COLO668 (cell line): Measurements from ENCODE around the gene ZDHHC5.

Experiments
- DNase-seq: peaks from one replicate; lab custom pipeline; 2025; ENCODE audit not compliant: unreplicated experiment; lab: John Stamatoyannopoulos, UW

Gene ZDHHC5

GRCh38 chr11:57667736-57668433 is at the start of gene ZDHHC5:
Gene ZDHHC5 (plus strand): TSS chr11:57668114. CDS start chr11:57673091, 4,977 bp downstream.
- DNase-seq: peak; percentile 99

GRCh38 chr11:57618438-57618837 is 49.5 kb upstream of the ZDHHC5 start:
- DNase-seq: no peak

DNA sequence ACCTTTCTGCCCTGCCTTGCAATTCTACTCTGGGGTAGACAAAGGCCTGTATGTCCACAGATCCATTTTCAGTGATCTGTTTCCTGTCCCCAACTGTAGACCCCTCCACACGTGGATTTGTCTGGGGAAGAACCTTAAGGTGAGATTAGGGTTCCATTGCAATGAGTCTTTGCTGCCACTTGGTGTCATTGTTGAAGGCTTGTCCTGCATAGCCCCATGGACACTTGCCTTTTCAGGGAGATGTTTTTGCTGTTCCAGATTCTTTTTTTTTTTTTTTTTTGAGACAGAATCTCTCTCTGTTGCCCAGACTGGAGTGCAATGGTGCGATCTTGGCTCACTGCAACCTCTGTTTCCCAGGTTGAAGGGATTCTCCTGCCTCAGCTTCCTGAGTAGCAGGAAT is 48.6 kb upstream of the ZDHHC5 start:
- no peak for DNase-seq

GRCh38 chr11:57620467-57620866 is 47.4 kb upstream of the ZDHHC5 start:
- DNase-seq: no peak

DNA sequence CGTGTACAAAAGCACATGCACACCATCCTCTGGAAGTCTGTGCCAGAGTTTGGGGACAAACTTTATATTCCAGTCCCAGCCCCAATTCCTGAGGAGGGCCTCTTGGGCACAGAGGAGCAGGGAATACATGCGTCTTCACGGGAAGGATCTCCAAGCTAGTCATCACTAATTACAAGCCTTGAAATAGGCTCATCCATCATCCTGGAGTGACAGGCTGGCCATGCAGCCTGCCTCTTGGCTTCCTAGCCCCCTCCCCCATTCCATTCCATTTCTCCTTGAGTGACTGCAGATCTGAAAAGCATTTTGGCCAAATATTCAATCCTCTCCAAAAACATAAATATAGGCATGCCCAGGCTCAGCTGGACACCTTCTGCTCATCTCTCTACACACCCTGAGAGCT is 45.7 kb upstream of the ZDHHC5 start:
- DNase-seq: no peak

DNA sequence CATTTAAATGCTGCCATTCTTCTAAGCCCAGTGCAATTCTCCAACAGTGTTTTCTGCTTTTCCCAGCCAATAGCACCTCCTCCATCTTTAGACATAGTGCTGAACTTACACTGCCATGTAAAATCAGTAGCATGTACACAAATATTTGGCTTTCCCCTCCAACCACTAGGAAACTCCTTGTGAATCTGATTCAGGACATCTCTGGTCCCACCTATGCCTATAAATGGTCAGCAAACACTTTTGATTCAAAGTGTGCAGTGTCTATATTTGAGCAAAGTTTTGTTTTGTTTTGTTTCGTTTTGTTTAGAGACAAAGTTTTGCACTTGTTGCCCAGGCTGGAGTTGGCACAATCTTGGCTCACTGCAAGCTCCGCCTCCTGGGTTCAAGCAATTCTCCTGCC is 43.0 kb upstream of the ZDHHC5 start:
- DNase-seq: no peak

- no peak for DNase-seq
Observed at GRCh38 chr11:57626895-57627294, 41.0 kb upstream of the ZDHHC5 start.

DNA sequence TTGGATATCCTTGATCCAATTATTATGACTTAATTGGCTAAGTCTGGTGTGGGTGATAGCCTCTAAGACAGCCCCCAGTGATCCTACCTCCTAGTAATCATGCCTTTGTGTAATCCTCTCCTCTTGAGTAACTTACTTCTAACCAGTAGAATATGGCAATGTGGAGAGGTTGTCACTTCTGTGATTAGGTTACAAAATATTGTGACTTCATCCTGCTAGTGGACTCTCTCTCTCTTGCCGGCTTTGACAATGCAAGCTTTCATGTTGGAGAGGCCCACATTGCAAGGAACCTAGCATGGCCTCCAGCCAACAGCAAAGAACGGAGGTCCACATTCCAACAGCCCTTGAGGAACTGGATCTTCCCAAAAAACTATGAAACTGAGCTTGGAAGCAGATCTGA is 37.7 kb upstream of the ZDHHC5 start:
- no peak for DNase-seq

- DNase-seq: no peak
Observed at GRCh38 chr11:57632116-57632515, 35.8 kb upstream of the ZDHHC5 start.

GRCh38 chr11:57633394-57634070 is 34.4 kb upstream of the ZDHHC5 start:
- DNase-seq: no peak

DNA sequence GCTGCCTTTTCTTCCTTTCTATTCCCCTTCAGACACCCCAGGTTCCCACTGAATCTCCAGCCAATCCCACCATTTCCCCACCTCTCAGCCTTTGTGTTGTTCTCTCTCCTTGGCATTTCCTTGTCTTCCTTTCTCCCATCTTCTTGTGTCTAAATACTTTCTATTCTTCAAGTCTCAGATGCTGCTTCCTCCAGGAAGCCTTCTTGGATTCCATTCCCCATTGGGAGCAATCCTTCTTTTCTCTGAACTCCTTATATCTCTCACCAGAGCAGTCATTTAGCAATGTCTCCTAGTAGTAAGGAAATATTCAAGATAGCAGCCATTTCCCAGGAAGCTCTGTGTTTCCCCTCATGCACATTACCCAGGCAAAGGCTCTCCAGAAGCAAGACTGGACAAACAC is 33.6 kb upstream of the ZDHHC5 start:
- no peak for DNase-seq

GRCh38 chr11:57635246-57635645 is 32.7 kb upstream of the ZDHHC5 start:
- no peak for DNase-seq

- no peak for DNase-seq
Observed at GRCh38 chr11:57637626-57638004, 30.3 kb upstream of the ZDHHC5 start.

DNA sequence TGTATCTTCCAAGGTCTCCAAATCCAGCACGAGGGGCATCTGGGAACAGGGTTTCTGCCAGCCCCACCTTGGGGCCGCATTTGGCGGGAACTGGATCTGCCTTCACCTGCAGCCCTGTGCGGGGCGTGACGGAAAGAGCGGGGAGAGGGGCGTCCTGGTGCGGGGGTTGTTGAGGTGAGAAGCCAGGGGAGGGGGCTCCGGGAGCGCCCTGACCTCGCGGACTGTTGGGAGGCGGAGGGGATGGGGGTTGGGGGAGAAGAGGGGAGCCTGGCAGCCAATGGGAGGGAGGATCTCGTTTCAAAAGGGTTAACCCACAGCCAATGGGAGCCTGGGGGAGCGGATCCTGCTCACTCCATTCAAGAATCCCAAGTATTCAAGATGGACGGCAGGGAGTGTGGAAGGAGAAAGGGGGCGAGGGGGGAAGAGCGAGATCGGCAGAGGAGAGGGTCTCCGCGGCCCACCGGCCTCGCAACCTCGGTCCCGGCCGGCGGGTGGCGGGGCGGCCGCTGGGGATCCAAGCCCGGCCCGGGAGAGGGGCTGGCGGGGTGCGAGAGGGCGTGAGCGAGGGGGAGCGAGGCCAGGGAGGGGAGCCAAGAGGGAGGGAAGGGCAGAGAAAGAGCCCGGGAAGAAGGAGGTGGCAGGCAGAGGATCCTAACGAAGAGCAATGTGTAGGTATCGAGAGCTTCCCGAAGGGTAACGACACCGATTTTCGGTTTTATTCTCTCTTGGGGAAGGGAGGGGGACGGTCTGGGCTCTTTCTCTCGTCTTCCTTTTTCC is 29.7 kb upstream of the ZDHHC5 start:
- DNase-seq: no peak

GRCh38 chr11:57638811-57639320 is 29.0 kb upstream of the ZDHHC5 start:
- no peak for DNase-seq

GRCh38 chr11:57639321-57640067 is 28.4 kb upstream of the ZDHHC5 start:
- no peak for DNase-seq

- DNase-seq: no peak
Observed at GRCh38 chr11:57640068-57640800, 27.7 kb upstream of the ZDHHC5 start.

GRCh38 chr11:57641011-57641807 is 26.7 kb upstream of the ZDHHC5 start:
- DNase-seq: peak; percentile 13

- DNase-seq: no peak
Observed at GRCh38 chr11:57643802-57644201, 24.1 kb upstream of the ZDHHC5 start.
